HG03469 (cell line): ENCODE data around the gene CD47.

Experiments
- ATAC-seq: cut with Tn5 transposase; IDR thresholded peaks from one replicate; pipeline ENCODE4 v1.9.1; 2021; ENCODE audit warnings: mild to moderate bottlenecking, moderate library complexity, moderate number of reproducible peaks; ENCODE audit not compliant: unreplicated experiment

CD47 gene

GRCh38 chr3:108021533-108021932 lies 69.3 kb downstream of the CD47 start:
- no peak for ATAC-seq

GRCh38 chr3:108021131-108021530 lies 69.7 kb downstream of the CD47 start:
- no peak for ATAC-seq

GRCh38 chr3:108018552-108018951 lies 72.3 kb downstream of the CD47 start:
- no peak for ATAC-seq

- ATAC-seq: no peak
Measured at GRCh38 chr3:108017587-108017986, 73.2 kb downstream of the CD47 start.

- no peak for ATAC-seq
Measured at GRCh38 chr3:108014943-108015342, 75.9 kb downstream of the CD47 start.

GRCh38 chr3:108013141-108014055 lies 77.4 kb downstream of the CD47 start:
- ATAC-seq: no peak

- ATAC-seq: no peak
Measured at GRCh38 chr3:108012304-108012703, 78.5 kb downstream of the CD47 start.

GRCh38 chr3:108011616-108012015 lies 79.2 kb downstream of the CD47 start:
- no peak for ATAC-seq

- no peak for ATAC-seq
Measured at GRCh38 chr3:108008931-108009639, 81.7 kb downstream of the CD47 start.

- ATAC-seq: no peak
Measured at GRCh38 chr3:108008106-108008505, 82.7 kb downstream of the CD47 start.

GRCh38 chr3:108006881-108007331 lies 83.9 kb downstream of the CD47 start:
- no peak for ATAC-seq

GRCh38 chr3:108006077-108006771 lies 84.6 kb downstream of the CD47 start:
- no peak for ATAC-seq

GRCh38 chr3:108004647-108005046 lies 86.2 kb downstream of the CD47 start:
- ATAC-seq: no peak

GRCh38 chr3:108001457-108001856 lies 89.4 kb downstream of the CD47 start:
- ATAC-seq: no peak

GRCh38 chr3:107999215-107999775 lies 91.5 kb downstream of the CD47 start:
- ATAC-seq: no peak

GRCh38 chr3:107997671-107998070 lies 93.2 kb downstream of the CD47 start:
- no peak for ATAC-seq

GRCh38 chr3:107995823-107996222 lies 95.0 kb downstream of the CD47 start:
- no peak for ATAC-seq

- no peak for ATAC-seq
Measured at GRCh38 chr3:107994956-107995715, 95.7 kb downstream of the CD47 start.

- ATAC-seq: no peak
Measured at GRCh38 chr3:107994181-107994580, 96.7 kb downstream of the CD47 start.

GRCh38 chr3:107993771-107994170 lies 97.1 kb downstream of the CD47 start:
- ATAC-seq: no peak
